ENCODE results near the gene GNB5. TPM values are rescaled to one million over a fixed set of nuclear protein-coding genes. Genes with fewer than 3 reads are reported as not detected.

GNB5 gene
- total RNA-seq, 1 donor from 2014 or later = 61.4 TPM

GRCh38 chr15:52066842-52067544 lies 124.2 kb downstream of the GNB5 start:
- no peak for DNase-seq (ENCODE audit: low spot score)

Other genes with a start within 250 kb of the GNB5 start
- gene LEO1, start 219.6 kb downstream of the GNB5 start, total RNA-seq = 18.0 TPM
- gene MAPK6, start 172.2 kb downstream of the GNB5 start, total RNA-seq = 41.2 TPM
- 4.7 TPM for gene BCL2L10, start 78.6 kb downstream of the GNB5 start, total RNA-seq
- gene MYO5C, start 104.4 kb upstream of the GNB5 start, total RNA-seq = 40.1 TPM

Measured in mucosa of gallbladder (tissue), 1 donor.